ENCODE measurements around the gene EFHD2.
"Not testable (repeated sequence)": the region's sequence is repeated elsewhere in the genome, so short reads cannot be mapped to it uniquely, and the experiment has no call there.

EFHD2 gene

GRCh38 chr1:15465674-15466073, 56.0 kb downstream of the EFHD2 start:
- TF ChIP-seq, protein P1, sequence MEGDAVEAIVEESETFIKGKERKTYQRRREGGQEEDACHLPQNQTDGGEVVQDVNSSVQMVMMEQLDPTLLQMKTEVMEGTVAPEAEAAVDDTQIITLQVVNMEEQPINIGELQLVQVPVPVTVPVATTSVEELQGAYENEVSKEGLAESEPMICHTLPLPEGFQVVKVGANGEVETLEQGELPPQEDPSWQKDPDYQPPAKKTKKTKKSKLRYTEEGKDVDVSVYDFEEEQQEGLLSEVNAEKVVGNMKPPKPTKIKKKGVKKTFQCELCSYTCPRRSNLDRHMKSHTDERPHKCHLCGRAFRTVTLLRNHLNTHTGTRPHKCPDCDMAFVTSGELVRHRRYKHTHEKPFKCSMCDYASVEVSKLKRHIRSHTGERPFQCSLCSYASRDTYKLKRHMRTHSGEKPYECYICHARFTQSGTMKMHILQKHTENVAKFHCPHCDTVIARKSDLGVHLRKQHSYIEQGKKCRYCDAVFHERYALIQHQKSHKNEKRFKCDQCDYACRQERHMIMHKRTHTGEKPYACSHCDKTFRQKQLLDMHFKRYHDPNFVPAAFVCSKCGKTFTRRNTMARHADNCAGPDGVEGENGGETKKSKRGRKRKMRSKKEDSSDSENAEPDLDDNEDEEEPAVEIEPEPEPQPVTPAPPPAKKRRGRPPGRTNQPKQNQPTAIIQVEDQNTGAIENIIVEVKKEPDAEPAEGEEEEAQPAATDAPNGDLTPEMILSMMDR (conservative IDR thresholded peaks at IDR 0.05; ENCODE audit: low read length): no peak
- no peak for TF ChIP-seq EZH2phosphoT487 (IDR thresholded peaks at IDR 0.05; ENCODE audit: borderline replicate concordance)
- Histone ChIP-seq H3K4me1 (ENCODE audit: insufficient read depth, low read length, poor library complexity, severe bottlenecking) (no peaks in the 10 kb centered on the region), H3K4me3 (ENCODE audit: low read length, poor library complexity, severe bottlenecking) (no peak overlapping the region), H2AFZ (ENCODE audit: low read length) (no peak overlapping the region), H3K9me3 (ENCODE audit: insufficient read depth, low read depth, low read length) (no peaks in the 10 kb centered on the region), H3K9ac (ENCODE audit: low read depth, low read length, poor library complexity, severe bottlenecking) (no peak overlapping the region), H4K20me1 (ENCODE audit: insufficient read depth, low read length, poor library complexity, severe bottlenecking) (no peaks in the 10 kb centered on the region), H3K79me2 (ENCODE audit: insufficient read depth, low read length) (no peaks in the 10 kb centered on the region), H3K9me2 (replicated peaks; ENCODE audit: low read depth, low read length) (no peaks in the 10 kb centered on the region), H3F3A (ENCODE audit: low read depth) (no peaks in the 10 kb centered on the region), H3K4me2 (ENCODE audit: low read depth, low read length, poor library complexity, severe bottlenecking) (no peak overlapping the region), H3K36me3 (ENCODE audit: insufficient read depth, low read length) (no peaks in the 10 kb centered on the region), H3K27me3 (ENCODE audit: insufficient read depth, low read length, poor library complexity, severe bottlenecking) (no peaks in the 10 kb centered on the region)

- not testable (repeated sequence) for H3K9ac ChIP-seq (ENCODE audit: low read depth, low read length, poor library complexity, severe bottlenecking); H3K36me3 ChIP-seq (ENCODE audit: insufficient read depth, low read length); H3K79me2 ChIP-seq (ENCODE audit: insufficient read depth, low read length); H3F3A ChIP-seq (ENCODE audit: low read depth); H3K9me2 ChIP-seq (replicated peaks; ENCODE audit: low read depth, low read length); H3K9me3 ChIP-seq (ENCODE audit: insufficient read depth, low read depth, low read length); H4K20me1 ChIP-seq (ENCODE audit: insufficient read depth, low read length, poor library complexity, severe bottlenecking); H3K4me2 ChIP-seq (ENCODE audit: low read depth, low read length, poor library complexity, severe bottlenecking); H3K27me3 ChIP-seq (ENCODE audit: insufficient read depth, low read length, poor library complexity, severe bottlenecking); H3K4me3 ChIP-seq (ENCODE audit: low read length, poor library complexity, severe bottlenecking); H2AFZ ChIP-seq (ENCODE audit: low read length)
- H3K4me1 ChIP-seq (ENCODE audit: insufficient read depth, low read length, poor library complexity, severe bottlenecking): peaks cover 12% of the 10 kb centered on the region
Measured at GRCh38 chr1:15466955-15467625, 57.4 kb downstream of the EFHD2 start.

DNA sequence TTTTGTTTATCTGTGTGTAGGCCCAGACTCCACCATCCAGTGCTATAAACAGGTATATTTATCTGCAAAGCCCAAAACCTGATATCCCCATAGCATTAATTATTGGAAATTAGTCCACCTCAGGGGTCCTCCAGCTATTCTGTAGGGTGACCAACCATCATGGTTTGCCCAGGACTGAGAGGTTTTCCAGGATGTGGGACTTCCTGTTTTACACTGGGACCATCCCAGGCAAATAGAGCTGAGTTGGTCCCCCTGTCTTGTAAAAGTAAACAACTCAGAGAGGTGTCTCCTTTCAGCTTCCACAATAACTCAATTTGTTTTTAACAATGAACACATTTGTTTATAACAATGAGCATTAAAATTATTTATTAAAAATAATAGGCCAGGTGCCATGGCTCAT, 58.5 kb downstream of the EFHD2 start:
- no peaks in the 10 kb centered on the region for H3K27me3 ChIP-seq (ENCODE audit: insufficient read depth, low read length, poor library complexity, severe bottlenecking)
- no peaks in the 10 kb centered on the region for H3K9me2 ChIP-seq (replicated peaks; ENCODE audit: low read depth, low read length)
- peaks cover 19% of the 10 kb centered on the region for H3K4me1 ChIP-seq (ENCODE audit: insufficient read depth, low read length, poor library complexity, severe bottlenecking)
- no peaks in the 10 kb centered on the region for H4K20me1 ChIP-seq (ENCODE audit: insufficient read depth, low read length, poor library complexity, severe bottlenecking)
- no peaks in the 10 kb centered on the region for H3K79me2 ChIP-seq (ENCODE audit: insufficient read depth, low read length)
- H3K9ac ChIP-seq (ENCODE audit: low read depth, low read length, poor library complexity, severe bottlenecking): no peak overlapping the region
- no peak overlapping the region for H3K4me3 ChIP-seq (ENCODE audit: low read length, poor library complexity, severe bottlenecking)
- no peak overlapping the region for H2AFZ ChIP-seq (ENCODE audit: low read length)
- no peaks in the 10 kb centered on the region for H3K9me3 ChIP-seq (ENCODE audit: insufficient read depth, low read depth, low read length)
- no peaks in the 10 kb centered on the region for H3F3A ChIP-seq (ENCODE audit: low read depth)
- H3K4me2 ChIP-seq (ENCODE audit: low read depth, low read length, poor library complexity, severe bottlenecking): no peak overlapping the region
- no peak for TF ChIP-seq EZH2phosphoT487 (IDR thresholded peaks at IDR 0.05; ENCODE audit: borderline replicate concordance)
- TF ChIP-seq, protein P1 (conservative IDR thresholded peaks at IDR 0.05; ENCODE audit: low read length): no peak
- H3K36me3 ChIP-seq (ENCODE audit: insufficient read depth, low read length): no peaks in the 10 kb centered on the region

GRCh38 chr1:15469361-15469760, 59.7 kb downstream of the EFHD2 start:
- Histone ChIP-seq H3K4me2 (ENCODE audit: low read depth, low read length, poor library complexity, severe bottlenecking) (no peak overlapping the region), H2AFZ (ENCODE audit: low read length) (no peak overlapping the region), H3F3A (ENCODE audit: low read depth) (no peaks in the 10 kb centered on the region), H3K36me3 (ENCODE audit: insufficient read depth, low read length) (no peaks in the 10 kb centered on the region), H3K4me1 (ENCODE audit: insufficient read depth, low read length, poor library complexity, severe bottlenecking) (peaks cover 19% of the 10 kb centered on the region), H3K27me3 (ENCODE audit: insufficient read depth, low read length, poor library complexity, severe bottlenecking) (no peaks in the 10 kb centered on the region), H3K79me2 (ENCODE audit: insufficient read depth, low read length) (no peaks in the 10 kb centered on the region), H3K9me2 (replicated peaks; ENCODE audit: low read depth, low read length) (no peaks in the 10 kb centered on the region), H3K9ac (ENCODE audit: low read depth, low read length, poor library complexity, severe bottlenecking) (no peak overlapping the region), H3K9me3 (ENCODE audit: insufficient read depth, low read depth, low read length) (no peaks in the 10 kb centered on the region), H3K4me3 (ENCODE audit: low read length, poor library complexity, severe bottlenecking) (no peak overlapping the region), H4K20me1 (ENCODE audit: insufficient read depth, low read length, poor library complexity, severe bottlenecking) (no peaks in the 10 kb centered on the region)
- TF ChIP-seq, protein P1 (conservative IDR thresholded peaks at IDR 0.05; ENCODE audit: low read length): no peak
- no peak for TF ChIP-seq EZH2phosphoT487 (IDR thresholded peaks at IDR 0.05; ENCODE audit: borderline replicate concordance)

DNA sequence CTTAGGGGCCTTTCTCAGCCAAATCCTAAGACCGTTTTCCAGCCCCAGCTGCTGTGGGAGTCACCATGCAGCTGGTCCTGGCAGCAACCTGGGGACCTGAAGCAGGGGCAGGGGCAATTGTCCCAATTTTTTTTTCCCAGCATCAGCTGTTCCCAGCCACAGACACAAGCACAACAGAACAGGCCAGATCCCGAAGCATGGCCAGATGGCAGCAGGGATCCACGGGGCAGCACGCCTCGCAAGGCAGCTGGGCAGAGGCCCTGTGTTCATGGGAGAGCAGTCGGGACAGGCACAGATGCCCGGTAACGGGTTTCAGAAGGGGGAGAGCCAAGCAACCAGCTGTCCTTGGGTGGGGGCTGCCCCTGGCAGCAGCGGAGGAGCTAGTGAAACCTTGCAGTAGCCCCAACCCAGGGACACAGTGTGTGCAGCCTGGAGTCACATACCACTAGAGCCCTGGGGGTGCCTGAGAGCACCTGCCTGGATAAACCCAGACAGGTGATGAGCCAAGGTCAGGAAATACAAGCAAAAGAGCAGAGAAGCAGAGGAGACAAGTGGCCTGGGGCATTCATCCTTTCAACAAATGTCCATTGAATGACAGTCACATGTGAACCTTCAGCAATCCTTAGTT, 60.2 kb downstream of the EFHD2 start:
- not testable (repeated sequence) for H3F3A ChIP-seq (ENCODE audit: low read depth); H3K9me3 ChIP-seq (ENCODE audit: insufficient read depth, low read depth, low read length); H3K27me3 ChIP-seq (ENCODE audit: insufficient read depth, low read length, poor library complexity, severe bottlenecking); H4K20me1 ChIP-seq (ENCODE audit: insufficient read depth, low read length, poor library complexity, severe bottlenecking); H3K36me3 ChIP-seq (ENCODE audit: insufficient read depth, low read length); H3K4me2 ChIP-seq (ENCODE audit: low read depth, low read length, poor library complexity, severe bottlenecking); H2AFZ ChIP-seq (ENCODE audit: low read length); H3K4me3 ChIP-seq (ENCODE audit: low read length, poor library complexity, severe bottlenecking); H3K9ac ChIP-seq (ENCODE audit: low read depth, low read length, poor library complexity, severe bottlenecking); H3K79me2 ChIP-seq (ENCODE audit: insufficient read depth, low read length); H3K9me2 ChIP-seq (replicated peaks; ENCODE audit: low read depth, low read length)
- H3K4me1 ChIP-seq (ENCODE audit: insufficient read depth, low read length, poor library complexity, severe bottlenecking): peaks cover 19% of the 10 kb centered on the region

Measured in Loucy (cell line).